Fibroblast of upper back skin (primary cell): ENCODE results near the gene RNF212.
A peak's percentile ranks its signal among the peaks of the same experiment; 100 is the strongest.

Experiments
- DNase-seq: peaks from one replicate; pipeline ENCODE4 v3.0.0-alpha.2; 2013

RNF212 gene

GRCh38 chr4:1090465-1091440 lies 22.6 kb downstream of the RNF212 start:
- no peak for DNase-seq

GRCh38 chr4:1090036-1090435 lies 23.3 kb downstream of the RNF212 start:
- no peak for DNase-seq

GRCh38 chr4:1087371-1087770 lies 26.0 kb downstream of the RNF212 start:
- no peak for DNase-seq

GRCh38 chr4:1086011-1086410 lies 27.4 kb downstream of the RNF212 start:
- DNase-seq = no peak

GRCh38 chr4:1085404-1085799 lies 28.0 kb downstream of the RNF212 start:
- DNase-seq = no peak

- DNase-seq = no peak
Observed at GRCh38 chr4:1084796-1085403, 28.5 kb downstream of the RNF212 start.

- no peak for DNase-seq
Observed at GRCh38 chr4:1084394-1084793, 29.0 kb downstream of the RNF212 start.

- DNase-seq = peak; percentile 40
Observed at GRCh38 chr4:1082215-1083182, 30.9 kb downstream of the RNF212 start.

- peak; percentile 11 for DNase-seq
Observed at GRCh38 chr4:1081689-1082040, 31.7 kb downstream of the RNF212 start.

- DNase-seq = no peak
Observed at GRCh38 chr4:1080961-1081688, 32.2 kb downstream of the RNF212 start.

- DNase-seq = no peak
Observed at GRCh38 chr4:1080432-1080831, 32.9 kb downstream of the RNF212 start.

- DNase-seq = no peak
Observed at GRCh38 chr4:1079711-1080265, 33.6 kb downstream of the RNF212 start.

GRCh38 chr4:1078490-1078889 lies 34.9 kb downstream of the RNF212 start:
- no peak for DNase-seq

GRCh38 chr4:1077711-1078477 lies 35.5 kb downstream of the RNF212 start:
- no peak for DNase-seq

- DNase-seq = no peak
Observed at GRCh38 chr4:1075809-1076699, 37.3 kb downstream of the RNF212 start.

GRCh38 chr4:1075225-1075624 lies 38.1 kb downstream of the RNF212 start:
- no peak for DNase-seq

GRCh38 chr4:1074077-1074476 lies 39.3 kb downstream of the RNF212 start:
- no peak for DNase-seq

GRCh38 chr4:1072830-1073446 lies 40.4 kb downstream of the RNF212 start:
- peak; percentile 52 for DNase-seq

GRCh38 chr4:1069394-1069793 lies 44.0 kb downstream of the RNF212 start:
- no peak for DNase-seq

GRCh38 chr4:1065732-1066131 lies 47.6 kb downstream of the RNF212 start:
- DNase-seq = no peak
